HEK293 (cell line): Measurements from ENCODE around the gene RO60.

ENCODE experiments used
- BCL6B ChIP-seq: fragments of 450-650 bp; formaldehyde crosslinking; IDR thresholded peaks from 2 replicates; pipeline ENCODE4 v1.5.1; 2017; ENCODE audit warnings: missing biosample characterization, missing genetic modification characterization
- EGR2 ChIP-seq: fragments of 450-650 bp; formaldehyde crosslinking; IDR thresholded peaks from 2 replicates; pipeline ENCODE4 v1.5.1; 2016; ENCODE audit warnings: low read depth, missing biosample characterization, missing genetic modification characterization
- GLI2 ChIP-seq: fragments of 450-650 bp; formaldehyde crosslinking; IDR thresholded peaks from 2 replicates; pipeline ENCODE4; 2017; ENCODE audit warnings: missing biosample characterization, missing genetic modification characterization, low read depth, borderline replicate concordance
- INSM2 ChIP-seq: fragments of 450-650 bp; formaldehyde crosslinking; IDR thresholded peaks from 2 replicates; pipeline ENCODE4 v1.5.1; 2016; ENCODE audit warnings: missing biosample characterization, missing genetic modification characterization
- KLF7 ChIP-seq: fragments of 450-650 bp; formaldehyde crosslinking; IDR thresholded peaks from 2 replicates; pipeline ENCODE4 v1.5.1; 2016; ENCODE audit warnings: missing biosample characterization, missing genetic modification characterization, borderline replicate concordance
- PRDM1 ChIP-seq: fragments of 450-650 bp; formaldehyde crosslinking; IDR thresholded peaks from 2 replicates; pipeline ENCODE4; 2016; ENCODE audit warnings: missing biosample characterization, missing genetic modification characterization
- SETDB1 ChIP-seq: IDR thresholded peaks from one replicate; pipeline ENCODE4 v1.6.1; 2017; ENCODE audit warnings: mild to moderate bottlenecking, low read length, moderate library complexity, mixed read lengths; ENCODE audit not compliant: insufficient read length
- YY2 ChIP-seq: fragments of 450-650 bp; formaldehyde crosslinking; IDR thresholded peaks from 2 replicates; pipeline ENCODE4 v1.5.1; 2016; ENCODE audit warnings: missing biosample characterization, missing genetic modification characterization
- ZFHX2 ChIP-seq: fragments of 450-650 bp; formaldehyde crosslinking; conservative IDR thresholded peaks from 2 replicates; pipeline ENCODE4 v1.5.1; 2016; ENCODE audit warnings: missing biosample characterization, missing genetic modification characterization
- ZNF133 ChIP-seq: fragments of 450-650 bp; formaldehyde crosslinking; IDR thresholded peaks from 2 replicates; pipeline ENCODE4 v1.5.1; 2016; ENCODE audit warnings: missing biosample characterization, missing genetic modification characterization
- ZNF221 ChIP-seq: fragments of 450-650 bp; formaldehyde crosslinking; IDR thresholded peaks from 2 replicates; pipeline ENCODE4 v1.5.1; 2017; ENCODE audit warnings: missing biosample characterization, missing genetic modification characterization, borderline replicate concordance
- ZNF354C ChIP-seq: fragments of 450-650 bp; formaldehyde crosslinking; IDR thresholded peaks from 2 replicates; pipeline ENCODE4 v1.5.1; 2016; ENCODE audit warnings: missing biosample characterization, missing genetic modification characterization, low read depth, borderline replicate concordance
- ZNF518A ChIP-seq: fragments of 450-650 bp; formaldehyde crosslinking; conservative IDR thresholded peaks from 2 replicates; pipeline ENCODE4 v1.5.1; 2016; ENCODE audit warnings: low read depth, missing biosample characterization, missing genetic modification characterization
- ZNF585B ChIP-seq: fragments of 450-650 bp; formaldehyde crosslinking; IDR thresholded peaks from 2 replicates; pipeline ENCODE4 v1.5.1; 2016; ENCODE audit warnings: missing biosample characterization, missing genetic modification characterization
- ZNF707 ChIP-seq: fragments of 450-650 bp; formaldehyde crosslinking; IDR thresholded peaks from 2 replicates; pipeline ENCODE4 v1.5.1; 2016; ENCODE audit warnings: missing biosample characterization, missing genetic modification characterization
- ZNF792 ChIP-seq: fragments of 450-650 bp; formaldehyde crosslinking; IDR thresholded peaks from 2 replicates; pipeline ENCODE4 v1.5.1; 2016; ENCODE audit warnings: missing biosample characterization, missing genetic modification characterization
- ZNF843 ChIP-seq: fragments of 450-650 bp; formaldehyde crosslinking; IDR thresholded peaks from 2 replicates; pipeline ENCODE4 v1.5.1; 2016; ENCODE audit warnings: missing biosample characterization, missing genetic modification characterization
- ZSCAN23 ChIP-seq: fragments of 450-650 bp; formaldehyde crosslinking; IDR thresholded peaks from 2 replicates; pipeline ENCODE4 v1.5.1; 2016; ENCODE audit warnings: missing biosample characterization, missing genetic modification characterization
- ZXDB ChIP-seq: fragments of 450-650 bp; formaldehyde crosslinking; IDR thresholded peaks from 2 replicates; pipeline ENCODE4 v1.5.1; 2016; ENCODE audit warnings: missing biosample characterization, missing genetic modification characterization
- TF ChIP-seq, protein P1 (sequence below): fragments of 450-650 bp; formaldehyde crosslinking; conservative IDR thresholded peaks from 2 replicates; pipeline ENCODE4 v1.5.1; 2016; ENCODE audit warnings: low read depth, missing biosample characterization, missing genetic modification characterization
- TF ChIP-seq, protein P2 (sequence below): fragments of 450-650 bp; IDR thresholded peaks from 2 replicates; pipeline ENCODE4 v1.5.1; 2018; ENCODE audit warnings: missing biosample characterization, missing genetic modification characterization
- TF ChIP-seq, protein P3 (sequence below): fragments of 450-650 bp; formaldehyde crosslinking; IDR thresholded peaks from 2 replicates; pipeline ENCODE4 v1.5.1; 2016; ENCODE audit warnings: missing biosample characterization, missing genetic modification characterization

Gene RO60

GRCh38 chr1:193058529-193059281 is 707 bp upstream of the RO60 start (continued):
- TF ChIP-seq, protein P1, sequence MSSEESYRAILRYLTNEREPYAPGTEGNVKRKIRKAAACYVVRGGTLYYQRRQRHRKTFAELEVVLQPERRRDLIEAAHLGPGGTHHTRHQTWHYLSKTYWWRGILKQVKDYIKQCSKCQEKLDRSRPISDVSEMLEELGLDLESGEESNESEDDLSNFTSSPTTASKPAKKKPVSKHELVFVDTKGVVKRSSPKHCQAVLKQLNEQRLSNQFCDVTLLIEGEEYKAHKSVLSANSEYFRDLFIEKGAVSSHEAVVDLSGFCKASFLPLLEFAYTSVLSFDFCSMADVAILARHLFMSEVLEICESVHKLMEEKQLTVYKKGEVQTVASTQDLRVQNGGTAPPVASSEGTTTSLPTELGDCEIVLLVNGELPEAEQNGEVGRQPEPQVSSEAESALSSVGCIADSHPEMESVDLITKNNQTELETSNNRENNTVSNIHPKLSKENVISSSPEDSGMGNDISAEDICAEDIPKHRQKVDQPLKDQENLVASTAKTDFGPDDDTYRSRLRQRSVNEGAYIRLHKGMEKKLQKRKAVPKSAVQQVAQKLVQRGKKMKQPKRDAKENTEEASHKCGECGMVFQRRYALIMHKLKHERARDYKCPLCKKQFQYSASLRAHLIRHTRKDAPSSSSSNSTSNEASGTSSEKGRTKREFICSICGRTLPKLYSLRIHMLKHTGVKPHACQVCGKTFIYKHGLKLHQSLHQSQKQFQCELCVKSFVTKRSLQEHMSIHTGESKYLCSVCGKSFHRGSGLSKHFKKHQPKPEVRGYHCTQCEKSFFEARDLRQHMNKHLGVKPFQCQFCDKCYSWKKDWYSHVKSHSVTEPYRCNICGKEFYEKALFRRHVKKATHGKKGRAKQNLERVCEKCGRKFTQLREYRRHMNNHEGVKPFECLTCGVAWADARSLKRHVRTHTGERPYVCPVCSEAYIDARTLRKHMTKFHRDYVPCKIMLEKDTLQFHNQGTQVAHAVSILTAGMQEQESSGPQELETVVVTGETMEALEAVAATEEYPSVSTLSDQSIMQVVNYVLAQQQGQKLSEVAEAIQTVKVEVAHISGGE (tag by site-specific recombination) = no peak
- no peak for TF ChIP-seq ZNF221 (tag by site-specific recombination)
- no peak for TF ChIP-seq ZNF354C (tag by site-specific recombination)
- TF ChIP-seq, protein P2, sequence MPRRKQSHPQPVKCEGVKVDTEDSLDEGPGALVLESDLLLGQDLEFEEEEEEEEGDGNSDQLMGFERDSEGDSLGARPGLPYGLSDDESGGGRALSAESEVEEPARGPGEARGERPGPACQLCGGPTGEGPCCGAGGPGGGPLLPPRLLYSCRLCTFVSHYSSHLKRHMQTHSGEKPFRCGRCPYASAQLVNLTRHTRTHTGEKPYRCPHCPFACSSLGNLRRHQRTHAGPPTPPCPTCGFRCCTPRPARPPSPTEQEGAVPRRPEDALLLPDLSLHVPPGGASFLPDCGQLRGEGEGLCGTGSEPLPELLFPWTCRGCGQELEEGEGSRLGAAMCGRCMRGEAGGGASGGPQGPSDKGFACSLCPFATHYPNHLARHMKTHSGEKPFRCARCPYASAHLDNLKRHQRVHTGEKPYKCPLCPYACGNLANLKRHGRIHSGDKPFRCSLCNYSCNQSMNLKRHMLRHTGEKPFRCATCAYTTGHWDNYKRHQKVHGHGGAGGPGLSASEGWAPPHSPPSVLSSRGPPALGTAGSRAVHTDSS = no peak
- TF ChIP-seq SETDB1 = no peak
- TF ChIP-seq ZNF792 (tag by site-specific recombination) = no peak
- TF ChIP-seq BCL6B (tag by site-specific recombination) = no peak
- TF ChIP-seq, protein P3, sequence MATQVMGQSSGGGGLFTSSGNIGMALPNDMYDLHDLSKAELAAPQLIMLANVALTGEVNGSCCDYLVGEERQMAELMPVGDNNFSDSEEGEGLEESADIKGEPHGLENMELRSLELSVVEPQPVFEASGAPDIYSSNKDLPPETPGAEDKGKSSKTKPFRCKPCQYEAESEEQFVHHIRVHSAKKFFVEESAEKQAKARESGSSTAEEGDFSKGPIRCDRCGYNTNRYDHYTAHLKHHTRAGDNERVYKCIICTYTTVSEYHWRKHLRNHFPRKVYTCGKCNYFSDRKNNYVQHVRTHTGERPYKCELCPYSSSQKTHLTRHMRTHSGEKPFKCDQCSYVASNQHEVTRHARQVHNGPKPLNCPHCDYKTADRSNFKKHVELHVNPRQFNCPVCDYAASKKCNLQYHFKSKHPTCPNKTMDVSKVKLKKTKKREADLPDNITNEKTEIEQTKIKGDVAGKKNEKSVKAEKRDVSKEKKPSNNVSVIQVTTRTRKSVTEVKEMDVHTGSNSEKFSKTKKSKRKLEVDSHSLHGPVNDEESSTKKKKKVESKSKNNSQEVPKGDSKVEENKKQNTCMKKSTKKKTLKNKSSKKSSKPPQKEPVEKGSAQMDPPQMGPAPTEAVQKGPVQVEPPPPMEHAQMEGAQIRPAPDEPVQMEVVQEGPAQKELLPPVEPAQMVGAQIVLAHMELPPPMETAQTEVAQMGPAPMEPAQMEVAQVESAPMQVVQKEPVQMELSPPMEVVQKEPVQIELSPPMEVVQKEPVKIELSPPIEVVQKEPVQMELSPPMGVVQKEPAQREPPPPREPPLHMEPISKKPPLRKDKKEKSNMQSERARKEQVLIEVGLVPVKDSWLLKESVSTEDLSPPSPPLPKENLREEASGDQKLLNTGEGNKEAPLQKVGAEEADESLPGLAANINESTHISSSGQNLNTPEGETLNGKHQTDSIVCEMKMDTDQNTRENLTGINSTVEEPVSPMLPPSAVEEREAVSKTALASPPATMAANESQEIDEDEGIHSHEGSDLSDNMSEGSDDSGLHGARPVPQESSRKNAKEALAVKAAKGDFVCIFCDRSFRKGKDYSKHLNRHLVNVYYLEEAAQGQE = no peak
- no peak for TF ChIP-seq GLI2
- TF ChIP-seq ZNF133 (tag by site-specific recombination) = no peak
- peak; percentile 76 for TF ChIP-seq PRDM1 (tag by site-specific recombination)
- TF ChIP-seq ZXDB (tag by site-specific recombination) = 0 out of 2 replicates have a peak, but pooled peaks have one; percentile 12
- TF ChIP-seq INSM2 (tag by site-specific recombination) = no peak
- peak; percentile 78; the same call in 1 of the 2 replicates for TF ChIP-seq ZSCAN23 (tag by site-specific recombination)
- no peak for TF ChIP-seq ZNF843
- 0 out of 2 replicates have a peak, but pooled peaks have one; percentile 24 for TF ChIP-seq YY2 (tag by site-specific recombination)
- TF ChIP-seq ZNF518A (tag by site-specific recombination) = no peak
- TF ChIP-seq ZNF707 (tag by site-specific recombination) = no peak
- TF ChIP-seq KLF7 (tag by site-specific recombination) = no peak
- peak; percentile 48; the same call in 1 of the 2 replicates for TF ChIP-seq EGR2 (tag by site-specific recombination)
- TF ChIP-seq ZNF585B (tag by site-specific recombination) = no peak
- peak; percentile 52 for TF ChIP-seq ZFHX2 (tag by site-specific recombination)
